ENCODE results near the gene ALOX15. TPM values are rescaled to one million over a fixed set of nuclear protein-coding genes. Genes with fewer than 3 reads are reported as not detected.
"Not testable (repeated sequence)": the region's sequence is repeated elsewhere in the genome, so short reads cannot be mapped to it uniquely, and the experiment has no call there.

ALOX15 gene
- total RNA-seq, 1 donor from 2014 or later: not detected

DNA sequence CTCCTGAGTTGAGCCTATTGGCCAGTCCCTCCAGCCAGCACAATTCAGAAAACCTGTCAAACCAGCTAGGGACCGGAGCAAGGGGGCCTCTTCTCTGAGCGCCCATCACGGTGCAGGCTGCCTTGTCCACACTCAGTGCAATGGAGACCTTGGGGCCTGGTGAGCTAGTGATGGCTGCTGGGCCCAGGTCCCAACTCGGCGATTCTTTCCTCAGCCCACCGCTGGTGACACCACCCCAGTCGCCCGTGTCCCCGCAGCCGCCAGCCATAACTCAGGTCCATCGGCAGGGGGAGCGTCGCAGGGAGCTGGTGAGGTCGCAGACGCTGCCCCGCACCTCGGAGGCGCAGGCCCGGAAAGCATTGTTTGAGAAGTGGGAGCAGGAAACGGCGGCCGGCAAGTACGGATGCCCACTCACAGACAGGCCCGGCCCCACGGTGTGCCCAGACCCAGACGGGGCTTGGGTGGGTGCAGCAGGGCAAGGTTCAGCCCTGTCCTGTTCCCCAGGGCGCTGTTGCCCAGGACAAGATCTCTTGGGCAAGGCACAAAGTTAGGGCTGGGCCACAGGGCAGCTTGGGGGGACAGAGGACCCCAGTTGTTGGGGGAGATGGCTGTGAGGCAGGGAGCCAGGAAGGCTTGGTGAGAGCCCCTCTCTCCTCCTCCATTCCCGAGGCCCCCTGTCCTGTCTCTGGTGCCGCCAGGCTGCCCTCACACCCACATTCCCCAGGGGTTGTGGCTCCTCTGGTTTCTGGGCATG, 46.4 kb downstream of the ALOX15 start:
- intact Hi-C loops (cut with micrococcal nuclease): loop anchor here (1.0 kb wide), 1 partner anchor 294 kb away; no protein-coding TSS in a partner anchor

DNA sequence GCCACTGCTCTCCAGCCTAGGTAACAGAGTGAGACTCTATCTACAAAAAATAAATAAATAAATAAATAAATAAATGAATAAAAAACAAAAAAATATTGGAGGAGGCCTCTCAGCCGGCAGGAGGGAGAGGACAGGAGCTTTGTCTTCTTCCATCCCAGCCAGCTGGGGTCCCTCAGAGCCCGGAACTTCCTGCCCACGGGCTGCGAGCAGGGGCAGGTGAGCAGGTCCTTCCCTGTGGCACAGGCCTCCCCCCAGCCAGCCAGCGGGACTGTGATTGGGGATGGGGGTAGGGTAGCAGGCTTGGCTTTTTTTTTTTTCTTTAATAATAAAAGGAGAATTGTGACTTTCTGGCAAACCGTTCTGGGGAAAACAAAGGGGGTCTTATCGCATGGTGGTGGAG, 47.1 kb downstream of the ALOX15 start:
- intact Hi-C loops (cut with micrococcal nuclease): no loop called here

DNA sequence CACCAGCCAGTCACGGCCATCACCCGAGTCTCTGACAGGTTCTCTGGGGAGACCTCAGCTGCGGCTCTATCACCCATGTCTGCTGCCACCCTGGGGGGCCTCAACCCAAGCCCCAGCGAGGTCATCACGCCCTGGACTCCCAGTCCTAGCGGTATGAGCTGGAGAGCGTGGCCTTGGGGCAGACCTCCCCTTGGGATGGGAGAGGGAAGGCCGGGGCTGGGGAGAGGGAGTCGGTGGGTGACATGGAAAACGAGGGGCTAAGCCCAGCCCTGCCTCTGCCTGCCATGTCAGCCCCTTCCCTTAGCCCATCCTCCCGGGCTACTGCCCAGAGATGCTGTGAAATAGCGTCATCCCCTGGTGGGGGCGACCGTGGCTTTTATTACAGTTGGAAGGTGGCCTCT, 48.5 kb downstream of the ALOX15 start:
- intact Hi-C loops (cut with micrococcal nuclease): no loop called here

DNA sequence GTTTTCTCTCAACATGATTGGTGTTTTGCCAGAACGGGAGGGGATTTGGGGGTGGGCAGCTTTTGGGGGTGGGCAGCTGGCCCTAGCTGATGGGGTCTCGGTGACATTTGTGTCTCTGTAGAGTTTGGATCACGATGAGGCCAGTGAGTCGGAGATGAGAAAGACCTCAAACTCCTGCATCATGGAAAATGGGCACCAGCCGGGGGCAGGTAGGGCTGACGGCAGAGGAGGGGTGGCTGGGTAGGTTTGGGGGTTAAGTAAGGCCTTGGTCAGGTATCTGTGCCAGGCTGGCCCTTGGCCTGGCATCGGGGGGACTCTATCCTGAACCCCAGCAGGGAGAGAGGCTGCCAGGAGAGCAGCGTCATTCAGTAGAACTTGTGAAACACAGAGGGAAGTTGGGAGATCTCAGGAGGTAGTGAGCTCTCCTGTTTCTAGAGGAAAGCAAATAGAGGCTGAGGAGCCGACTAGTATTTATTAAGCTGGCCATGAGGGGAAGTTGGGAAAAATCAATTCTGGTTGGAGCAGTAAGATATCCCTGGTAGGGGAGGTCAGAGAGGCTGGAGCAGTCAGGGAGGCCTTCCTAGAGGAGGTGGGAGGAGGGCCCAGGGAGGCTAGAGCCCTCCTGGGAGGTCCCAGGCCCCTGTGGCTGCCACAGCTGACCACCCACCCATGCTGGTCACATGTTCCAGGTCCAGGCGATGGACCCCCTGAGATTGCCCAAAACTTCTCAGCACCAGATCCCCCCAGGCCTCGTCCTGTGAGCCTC, 49.1 kb downstream of the ALOX15 start:
- intact Hi-C loops (cut with micrococcal nuclease): no loop called here

DNA sequence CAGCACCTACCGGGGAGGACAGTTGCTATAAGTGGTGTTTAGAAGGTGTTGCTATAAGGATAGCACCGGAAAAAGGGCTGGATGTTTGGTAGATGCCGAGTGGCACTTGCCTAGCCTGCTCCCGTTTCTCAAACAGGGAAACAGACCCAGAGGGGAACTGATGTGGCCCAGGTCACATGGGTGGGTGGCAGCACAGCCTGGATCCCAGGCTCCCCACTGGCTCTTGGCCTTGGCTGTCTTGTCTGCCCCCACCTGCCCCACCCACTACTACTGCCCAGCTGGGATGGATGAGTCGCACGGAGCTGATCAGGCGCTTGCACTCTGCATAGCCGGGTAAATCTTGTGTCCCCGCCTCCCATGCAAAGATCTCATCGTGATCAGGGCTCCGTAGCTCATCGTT, 49.9 kb downstream of the ALOX15 start:
- intact Hi-C loops (cut with micrococcal nuclease): no loop called here

DNA sequence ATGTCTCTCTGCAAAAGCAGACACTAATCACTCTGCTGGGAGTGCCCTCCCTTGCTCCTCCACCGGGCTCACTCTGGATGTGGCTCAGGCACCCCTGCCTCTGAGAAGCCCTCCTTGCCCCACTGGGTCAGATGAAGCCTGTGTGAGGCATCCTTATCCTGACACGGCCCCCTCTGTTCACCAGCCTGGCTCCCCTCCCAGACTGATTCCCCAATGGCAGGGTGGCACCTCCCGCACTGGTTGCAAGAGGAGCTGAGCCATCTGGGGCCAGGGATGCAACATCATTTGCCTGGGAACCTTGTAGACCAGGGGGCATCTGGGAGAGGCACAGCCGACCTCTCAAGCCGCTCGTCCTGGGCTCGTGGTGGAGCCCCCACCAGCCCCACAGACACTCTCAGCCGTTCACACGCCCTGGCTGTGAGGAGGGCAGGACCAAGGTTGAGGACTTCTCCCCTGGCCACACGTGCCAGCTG, 50.5 kb downstream of the ALOX15 start:
- intact Hi-C loops (cut with micrococcal nuclease): no loop called here

DNA sequence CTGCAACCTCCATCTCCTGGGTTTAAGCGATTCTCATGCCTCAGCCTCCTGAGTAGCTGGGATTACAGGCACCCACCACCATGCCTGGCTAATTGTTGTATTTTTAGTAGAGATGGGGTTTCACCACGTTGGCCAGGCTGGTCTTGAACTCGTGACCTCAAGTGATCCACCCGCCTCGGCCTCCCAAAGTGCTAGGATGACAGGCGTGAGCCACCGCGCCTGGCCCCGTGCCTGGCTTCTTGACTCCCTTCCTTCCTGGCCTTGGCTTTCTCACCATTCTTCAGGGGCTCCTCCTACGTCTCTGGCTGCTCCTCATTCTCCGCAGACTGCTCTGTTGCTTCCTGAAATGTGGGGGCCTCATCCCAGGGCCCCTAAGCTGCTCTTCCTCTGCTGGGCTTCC, 51.4 kb downstream of the ALOX15 start:
- intact Hi-C loops (cut with micrococcal nuclease): not testable (repeated sequence)

DNA sequence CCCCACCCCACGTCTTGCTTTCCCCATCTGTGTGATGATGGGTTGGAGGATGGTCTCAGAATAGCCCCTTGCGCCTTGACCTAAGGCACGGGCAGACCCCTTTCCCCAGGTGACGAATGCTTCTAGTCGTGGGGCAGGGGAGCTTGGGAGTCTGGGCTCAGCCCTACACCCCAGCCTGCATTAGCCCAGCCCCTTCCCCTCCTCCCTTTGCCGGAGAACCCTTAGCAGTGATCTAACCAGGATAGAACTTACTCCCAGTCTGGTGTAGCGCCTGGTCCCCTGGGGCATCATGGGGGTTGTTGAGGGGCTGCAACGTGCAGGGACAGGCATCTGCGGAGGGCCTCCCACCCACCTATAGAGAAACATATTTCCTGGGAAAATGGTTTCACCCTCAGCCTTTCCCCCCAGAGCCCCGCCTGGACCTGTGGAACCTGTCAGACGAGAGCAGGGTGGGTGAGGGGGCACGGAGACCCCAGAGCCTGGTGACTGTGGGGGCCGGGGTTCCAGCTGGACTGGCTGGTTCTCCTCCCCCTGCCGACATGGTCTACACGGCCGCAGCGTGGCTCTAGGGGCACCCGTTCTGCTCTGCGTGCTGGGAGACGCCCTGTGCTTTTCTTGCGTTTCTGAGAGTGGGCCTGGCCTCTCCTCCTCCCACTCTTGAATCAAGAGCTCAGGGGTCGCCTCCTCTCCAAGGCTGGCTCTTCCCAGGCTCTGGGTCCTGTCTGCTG, 52.4 kb downstream of the ALOX15 start:
- intact Hi-C loops (cut with micrococcal nuclease): no loop called here

DNA sequence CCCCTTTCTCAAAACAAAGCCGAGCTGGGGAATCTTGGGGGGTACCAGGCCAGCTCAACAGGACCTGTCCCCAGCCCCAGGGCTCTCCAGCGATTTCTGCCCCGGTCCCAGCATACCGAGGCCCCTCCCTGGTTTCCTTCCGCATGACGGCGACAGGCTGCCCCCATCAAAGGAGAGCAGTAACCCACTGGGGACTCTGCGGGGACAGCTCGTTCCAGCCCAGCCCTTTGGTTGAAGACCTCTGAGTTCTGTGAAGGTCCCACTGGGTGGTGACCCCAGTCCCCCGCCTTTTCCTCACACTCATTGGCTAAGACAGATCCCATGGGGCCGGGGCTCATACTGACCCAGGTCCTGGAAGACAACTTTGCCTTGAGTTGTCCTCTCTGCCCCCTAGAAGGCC, 53.1 kb downstream of the ALOX15 start:
- intact Hi-C loops (cut with micrococcal nuclease): no loop called here

DNA sequence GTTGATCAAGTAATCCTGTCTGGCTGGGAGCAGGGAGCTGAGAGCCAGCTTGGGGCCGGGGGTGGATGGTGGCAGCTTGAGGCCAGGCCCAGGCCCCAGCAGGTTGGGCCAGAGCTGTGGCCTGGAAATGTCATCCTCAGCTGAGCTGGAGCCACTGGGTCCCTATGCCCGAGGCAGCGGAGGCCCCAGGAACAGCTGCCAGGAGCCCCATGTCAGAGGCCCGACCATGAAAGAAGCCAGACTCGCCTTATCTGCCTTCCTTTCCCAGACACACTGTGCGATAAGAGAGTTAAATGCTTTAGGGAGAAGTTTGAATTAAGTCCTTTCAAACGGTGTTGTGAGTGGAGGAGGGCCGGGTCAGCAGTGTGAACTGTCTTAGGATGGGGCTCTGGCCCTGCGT, 53.7 kb downstream of the ALOX15 start:
- intact Hi-C loops (cut with micrococcal nuclease): no loop called here

DNA sequence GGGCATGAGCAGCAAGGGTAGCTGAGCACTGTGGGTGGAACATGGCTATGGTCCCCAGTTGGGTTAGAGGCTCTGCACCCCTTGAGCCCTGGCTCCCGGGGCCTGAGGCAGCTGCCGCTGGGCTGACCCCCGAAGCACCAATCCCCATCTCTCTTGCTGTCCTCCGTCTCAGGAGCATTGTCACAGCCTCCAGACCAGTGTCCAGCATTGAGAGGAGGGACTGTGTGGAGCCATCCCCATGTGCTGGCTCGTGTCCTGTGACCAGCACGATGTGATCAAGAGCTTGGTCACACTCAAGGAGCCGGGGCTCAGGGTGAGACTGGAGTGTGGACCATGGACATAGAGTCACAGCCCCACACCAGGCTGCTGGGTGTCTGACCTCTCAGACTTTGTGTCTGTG, 54.3 kb downstream of the ALOX15 start:
- intact Hi-C loops (cut with micrococcal nuclease): no loop called here

DNA sequence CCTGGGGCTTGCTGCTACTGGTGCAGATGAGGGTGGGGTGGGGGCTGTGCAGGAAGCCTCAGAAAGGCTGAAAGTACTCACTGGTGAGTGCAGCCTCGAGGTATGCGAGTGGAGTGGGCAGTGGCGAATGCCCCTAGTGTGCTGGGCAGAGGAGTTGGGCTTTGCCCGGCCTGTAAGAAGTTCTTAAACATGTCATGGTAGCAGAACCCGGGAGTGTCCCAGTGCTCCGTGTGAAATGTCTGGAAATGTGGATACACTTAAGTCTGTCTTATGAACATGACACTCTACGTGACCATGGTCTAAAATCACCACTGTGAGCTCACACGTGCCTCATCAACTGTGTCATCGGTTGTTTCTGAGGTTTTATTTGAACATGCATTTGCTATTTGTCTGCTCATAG, 55.4 kb downstream of the ALOX15 start:
- intact Hi-C loops (cut with micrococcal nuclease): no loop called here

DNA sequence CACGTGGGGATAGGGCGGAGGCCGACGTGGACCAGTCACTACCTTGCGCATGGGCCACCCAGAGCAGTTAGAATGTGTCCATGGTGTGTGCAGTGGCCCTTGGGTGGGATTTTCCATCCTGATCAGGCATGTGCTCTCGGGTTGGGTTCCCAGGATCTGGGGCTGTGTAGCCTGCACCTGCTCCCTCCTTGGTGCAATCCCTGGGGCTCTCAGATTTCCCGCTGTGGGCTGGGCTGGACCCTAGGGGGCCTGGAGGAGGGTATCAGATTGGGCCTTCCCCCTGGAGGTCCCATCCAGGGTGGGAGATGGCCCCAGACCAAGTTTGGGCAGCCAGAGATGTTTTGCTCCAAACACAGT, 55.9 kb downstream of the ALOX15 start:
- intact Hi-C loops (cut with micrococcal nuclease): no loop called here

DNA sequence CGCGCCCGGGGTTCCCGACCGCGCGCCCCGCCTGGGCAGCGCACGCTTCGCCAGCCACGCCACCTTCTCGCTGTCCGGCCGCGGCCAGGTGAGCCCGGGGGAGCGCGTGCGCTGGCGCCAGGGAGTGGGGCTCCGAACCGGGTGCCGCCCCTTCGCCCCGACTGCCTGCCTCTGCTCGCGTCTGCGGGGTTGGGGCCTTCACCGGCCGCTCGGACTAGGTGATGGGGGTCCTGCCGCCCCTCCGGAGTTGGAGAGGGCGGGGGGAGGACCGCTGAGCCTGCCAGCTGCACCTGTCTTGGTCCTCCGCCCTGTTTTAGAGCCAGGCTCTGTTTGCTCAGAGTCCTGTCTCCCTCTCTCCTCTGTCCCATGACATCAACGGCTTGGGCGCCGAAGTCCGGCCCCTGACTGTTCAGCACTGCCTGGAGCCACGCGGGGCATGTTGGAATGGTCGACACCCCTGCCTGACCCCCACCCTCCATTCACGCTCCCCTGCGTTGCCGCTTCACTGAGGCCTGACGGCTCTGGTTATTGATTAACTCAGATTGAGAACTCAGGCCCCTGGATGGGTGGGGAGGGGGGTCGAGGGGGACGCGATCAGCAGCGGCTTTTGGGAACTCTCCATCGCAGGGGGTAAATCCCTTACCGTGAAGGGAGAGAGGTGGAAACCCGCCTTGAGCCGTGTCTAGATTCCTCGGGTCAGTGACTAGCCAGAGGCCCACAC, 56.4 kb downstream of the ALOX15 start:
- intact Hi-C loops (cut with micrococcal nuclease): no loop called here

DNA sequence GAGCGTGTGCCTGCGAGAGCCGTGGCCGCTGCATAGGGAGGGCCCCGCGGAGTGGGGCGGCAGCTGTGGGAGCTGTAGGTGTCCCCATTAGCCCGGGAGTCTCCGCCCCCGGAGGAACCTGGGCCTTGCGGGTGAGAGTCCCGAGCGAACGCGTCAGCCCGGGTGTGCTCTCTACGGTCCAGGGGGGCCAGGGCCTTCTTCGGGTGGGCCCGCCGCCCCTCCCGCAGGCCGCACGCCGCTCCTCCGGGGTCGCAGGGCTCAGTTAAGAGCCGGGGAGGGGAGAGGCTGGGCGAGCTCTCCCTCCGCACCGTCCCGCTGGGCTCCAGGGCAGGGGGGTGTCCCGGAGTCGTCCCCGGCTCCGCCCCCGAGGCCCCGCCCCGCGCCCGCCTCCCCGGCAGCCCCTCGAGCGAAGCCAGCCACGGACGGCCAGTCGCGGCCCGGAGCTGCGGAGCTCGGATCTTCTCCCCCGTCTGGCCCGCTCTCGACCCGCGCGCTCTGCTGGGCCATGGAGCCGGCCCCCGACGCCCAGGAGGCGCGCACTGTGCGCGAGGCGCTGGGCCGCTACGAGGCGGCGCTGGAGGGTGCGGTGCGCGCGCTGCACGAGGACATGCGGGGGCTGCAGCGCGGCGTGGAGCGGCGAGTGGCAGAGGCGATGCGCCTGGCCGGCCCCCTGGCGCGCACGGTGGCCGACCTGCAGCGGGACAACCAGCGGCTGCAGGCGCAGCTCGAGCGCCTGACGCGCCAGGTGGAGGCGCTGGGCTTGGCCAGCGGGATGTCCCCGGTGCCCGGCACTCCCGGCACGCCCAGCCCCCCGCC, 57.2 kb downstream of the ALOX15 start, which contains the start of gene SMTNL2:
SMTNL2 (plus strand) TSS at position 429 of the 816 bp plus-strand sequence; CDS start at position 506, 77 bp downstream.
- intact Hi-C loops (cut with micrococcal nuclease): no loop called here

DNA sequence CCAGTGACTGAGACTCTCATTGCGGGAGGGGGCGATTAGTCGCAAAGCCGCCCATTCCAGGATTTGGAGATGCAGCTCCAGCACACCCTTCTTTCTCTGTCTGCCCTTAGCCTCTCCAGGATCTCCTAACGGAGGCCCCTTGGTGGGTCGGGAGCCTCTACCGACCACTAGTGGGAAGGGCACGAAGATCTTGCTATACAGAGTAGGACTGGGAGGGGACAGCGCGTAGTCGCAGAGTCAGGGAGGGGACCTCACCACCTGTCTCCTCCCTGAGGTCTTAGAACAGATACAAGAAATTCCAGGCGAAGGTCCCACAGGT, 57.7 kb downstream of the ALOX15 start:
- intact Hi-C loops (cut with micrococcal nuclease): no loop called here

DNA sequence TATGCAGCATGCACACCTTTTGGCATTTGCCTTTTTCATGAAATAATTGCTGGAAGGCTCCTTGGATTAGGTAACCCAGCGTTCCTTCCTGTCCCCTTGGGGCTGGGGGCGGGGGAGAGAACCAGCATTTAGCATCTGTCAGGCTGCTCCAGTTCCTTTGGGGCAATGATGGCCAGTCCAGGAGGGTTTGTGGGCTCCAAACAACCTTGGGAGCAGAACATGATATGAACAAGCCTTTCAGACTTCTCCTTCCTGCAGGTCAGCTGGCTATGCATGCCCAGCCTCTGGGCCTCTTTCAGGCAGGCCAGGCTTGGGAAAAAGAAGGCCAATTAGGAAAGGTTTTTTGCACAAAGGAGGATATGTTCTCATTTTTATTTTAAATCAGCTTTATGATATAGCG, 58.3 kb downstream of the ALOX15 start:
- intact Hi-C loops (cut with micrococcal nuclease): no loop called here

DNA sequence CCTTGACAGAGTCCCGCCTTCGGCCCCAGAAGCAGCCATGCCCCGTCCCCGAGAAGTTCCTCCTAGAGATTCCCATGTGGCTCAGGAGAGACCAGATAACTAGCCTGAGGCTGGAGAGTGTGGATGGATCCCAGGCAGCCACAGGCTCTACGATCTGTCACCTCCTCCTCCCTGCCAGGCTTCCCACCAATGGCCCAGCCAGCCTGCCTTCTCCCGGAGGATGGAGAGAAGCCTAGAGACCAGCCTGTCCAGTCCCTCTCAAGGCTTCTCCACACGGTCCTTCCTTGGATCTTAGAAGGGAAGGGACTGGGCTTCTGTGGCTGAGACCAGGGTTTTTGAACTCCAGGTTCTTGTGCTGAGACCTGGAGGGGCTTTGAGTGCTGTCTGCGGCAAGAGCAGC, 58.8 kb downstream of the ALOX15 start:
- intact Hi-C loops (cut with micrococcal nuclease): no loop called here

DNA sequence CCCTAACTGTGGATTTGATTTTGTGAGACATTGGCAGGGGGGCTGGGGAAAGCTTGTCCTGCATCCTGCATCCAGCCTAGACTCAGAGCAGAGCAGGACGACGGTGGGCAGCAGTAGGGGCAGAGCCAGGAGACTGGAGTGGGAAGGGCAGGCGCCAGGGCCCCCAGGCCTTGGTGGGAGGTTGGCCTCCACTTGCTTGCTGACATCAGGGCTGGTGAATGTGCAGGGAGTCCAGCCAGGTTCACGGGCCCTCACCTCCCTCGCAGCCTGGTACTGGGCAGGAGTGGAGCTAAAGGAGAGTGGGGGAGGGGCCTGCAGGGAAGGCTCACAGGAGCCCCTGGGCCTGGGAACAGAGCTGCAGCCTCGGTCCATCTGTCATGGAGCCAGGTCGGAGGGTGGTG, 59.4 kb downstream of the ALOX15 start:
- intact Hi-C loops (cut with micrococcal nuclease): no loop called here
